HG03457 (cell line): Measurements from ENCODE around the gene ARHGEF3.
"Not testable (repeated sequence)": the region's sequence is repeated elsewhere in the genome, so short reads cannot be mapped to it uniquely, and the experiment has no call there.

Source experiments
- ATAC-seq: cut with Tn5 transposase; IDR thresholded peaks from one replicate; pipeline ENCODE4 v1.9.1; 2021; ENCODE audit warnings: moderate number of reproducible peaks; ENCODE audit not compliant: unreplicated experiment

Gene ARHGEF3

GRCh38 chr3:56742887-56743286 lies 58.9 kb downstream of the ARHGEF3 start:
- ATAC-seq: no peak

- ATAC-seq: no peak
Measured at GRCh38 chr3:56739036-56739435, 62.7 kb downstream of the ARHGEF3 start.

DNA sequence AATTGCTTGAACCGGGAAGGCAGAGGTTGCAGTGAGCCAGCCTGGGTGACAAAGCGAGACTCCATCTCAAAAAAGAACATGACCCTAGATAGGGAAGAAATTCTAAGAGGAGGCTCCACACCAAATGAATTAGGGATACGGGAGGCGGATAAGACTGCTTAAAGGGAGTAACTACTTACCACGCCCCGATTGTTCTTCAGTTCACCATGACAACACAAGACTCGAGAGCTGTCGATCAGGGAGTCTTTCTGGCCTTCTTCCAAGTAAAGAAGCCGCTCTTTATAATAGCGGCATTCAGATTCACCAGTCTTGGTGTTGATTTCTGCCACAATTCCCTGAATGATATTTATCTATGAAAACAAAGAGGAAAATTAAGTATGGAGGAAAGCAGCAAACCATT lies 64.7 kb downstream of the ARHGEF3 start:
- ATAC-seq: no peak

DNA sequence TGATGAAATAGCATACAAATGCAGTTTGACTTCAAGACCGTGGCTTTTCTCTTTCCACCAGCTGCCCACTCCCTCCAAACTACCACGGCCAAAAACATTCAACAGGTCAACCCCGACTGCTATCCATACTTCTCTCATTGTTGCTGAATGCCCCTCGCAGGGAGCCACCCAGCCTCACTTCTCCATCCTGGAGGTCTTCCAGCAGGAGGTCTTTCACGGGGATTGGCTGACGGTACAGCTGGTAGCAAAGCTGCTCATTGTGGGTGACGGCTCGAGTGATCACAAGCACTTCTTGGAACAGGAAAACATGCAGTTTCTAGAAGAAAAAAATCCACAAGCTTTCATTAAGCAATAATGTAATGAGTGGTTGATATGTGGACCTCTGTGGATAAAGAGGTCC lies 69.6 kb downstream of the ARHGEF3 start:
- no peak for ATAC-seq

DNA sequence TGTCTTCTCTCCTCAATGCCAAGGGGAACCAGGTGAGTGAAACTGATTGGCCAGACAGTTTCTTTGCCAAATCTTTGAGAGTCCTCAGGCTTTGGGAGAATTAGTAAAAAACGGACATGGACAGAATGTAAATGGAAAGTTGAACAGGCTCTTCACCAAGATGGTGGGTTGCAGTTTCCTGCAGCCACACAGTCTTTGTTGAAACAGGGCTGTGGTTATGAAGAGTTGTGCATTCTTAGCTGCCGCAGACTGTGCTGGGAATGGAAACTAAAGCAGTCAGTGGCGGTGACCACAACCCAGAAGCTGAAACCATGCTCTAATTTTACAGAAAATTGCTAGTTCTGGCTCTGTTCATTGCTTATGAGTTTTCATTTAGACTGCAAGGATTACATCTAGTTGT lies 76.6 kb downstream of the ARHGEF3 start:
- peak; percentile 96 for ATAC-seq

GRCh38 chr3:56724676-56725075 lies 77.1 kb downstream of the ARHGEF3 start:
- ATAC-seq: no peak

DNA sequence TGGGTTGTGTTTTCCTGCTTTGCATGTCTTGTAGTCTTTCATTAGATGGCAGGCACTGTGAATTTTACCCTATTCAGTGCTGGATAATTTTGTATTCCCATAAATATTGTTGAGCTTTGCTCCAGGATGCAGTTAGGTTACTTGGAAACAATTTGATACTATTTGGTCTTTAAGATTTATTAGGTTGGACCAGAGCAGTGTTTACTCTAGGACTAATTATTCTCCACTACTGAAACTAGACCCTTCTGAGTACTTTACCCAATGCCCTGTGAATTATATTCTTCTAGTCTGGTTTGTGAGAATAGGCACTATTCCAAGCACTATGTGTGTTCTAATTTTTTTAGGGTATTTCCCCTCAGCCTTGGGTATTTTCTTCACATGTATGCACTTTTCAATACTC lies 80.9 kb downstream of the ARHGEF3 start:
- ATAC-seq: no peak

GRCh38 chr3:56718809-56719208 lies 82.9 kb downstream of the ARHGEF3 start:
- ATAC-seq: not testable (repeated sequence)

DNA sequence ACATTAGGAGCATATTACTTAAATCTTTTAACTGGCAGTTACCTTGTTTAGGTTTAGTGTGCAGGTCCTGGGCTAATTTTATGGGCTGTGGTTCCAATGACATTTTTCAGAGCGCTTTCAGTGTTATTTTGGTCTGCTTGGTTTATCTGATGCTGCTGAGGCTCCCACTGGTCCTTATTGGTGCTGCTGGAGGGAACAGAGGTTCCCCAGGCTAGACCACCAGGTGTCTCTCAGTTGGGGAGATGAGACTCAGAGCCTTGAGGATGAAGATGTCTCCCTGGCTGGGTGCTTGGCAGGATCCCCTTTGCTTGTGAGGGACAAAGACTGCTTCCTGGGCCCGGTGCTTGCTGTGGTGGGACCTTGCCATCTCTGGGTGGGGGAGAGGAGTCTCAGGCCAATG lies 90.4 kb downstream of the ARHGEF3 start:
- ATAC-seq: no peak

- not testable (repeated sequence) for ATAC-seq
Measured at GRCh38 chr3:56707412-56707811, 94.3 kb downstream of the ARHGEF3 start.

DNA sequence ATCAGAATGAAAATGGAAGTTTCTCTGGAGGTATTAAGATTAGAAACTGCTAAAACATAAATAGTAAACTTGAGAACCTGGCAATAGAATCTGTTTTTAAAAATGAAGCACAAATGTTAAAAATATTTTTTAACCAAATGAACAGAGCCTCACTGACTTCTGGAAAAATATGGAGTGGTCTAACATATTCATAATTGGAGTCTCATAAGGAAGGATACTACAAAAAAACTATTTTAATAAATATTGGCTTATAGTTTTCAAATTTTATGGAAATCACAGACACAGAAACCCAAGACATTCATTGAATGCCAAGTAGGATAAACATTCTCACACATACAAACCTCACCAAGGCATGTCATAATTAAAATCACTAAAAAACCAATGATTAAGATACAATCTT lies 95.1 kb downstream of the ARHGEF3 start:
- no peak for ATAC-seq

GRCh38 chr3:56704706-56705105 lies 97.0 kb downstream of the ARHGEF3 start:
- ATAC-seq: no peak

- ATAC-seq: no peak
Measured at GRCh38 chr3:56702490-56703315, 99.0 kb downstream of the ARHGEF3 start.

DNA sequence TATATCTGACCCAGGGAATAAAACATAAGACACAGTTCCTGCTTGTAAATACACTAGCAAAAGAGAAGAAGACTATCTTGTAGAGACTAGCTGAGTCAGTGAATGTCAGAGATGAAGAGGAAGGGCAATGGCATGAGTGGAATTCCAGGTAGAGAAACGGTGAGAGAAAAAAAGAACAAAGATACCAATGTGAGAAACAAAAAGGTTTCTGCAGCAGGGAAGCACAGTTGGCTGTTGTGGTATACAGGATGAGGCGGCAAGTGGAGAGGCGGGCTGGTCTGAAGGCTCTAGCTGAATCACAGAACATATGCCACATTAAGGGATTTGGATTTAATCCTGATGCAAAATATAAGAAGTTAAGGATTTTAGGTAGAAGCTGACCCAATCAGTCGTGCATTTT lies 101.6 kb downstream of the ARHGEF3 start:
- no peak for ATAC-seq

- ATAC-seq: no peak
Measured at GRCh38 chr3:56694867-56695683, 106.7 kb downstream of the ARHGEF3 start.

- ATAC-seq: no peak
Measured at GRCh38 chr3:56693750-56694149, 108.0 kb downstream of the ARHGEF3 start.

- ATAC-seq: not testable (repeated sequence)
Measured at GRCh38 chr3:56692520-56693433, 109.0 kb downstream of the ARHGEF3 start.

- ATAC-seq: not testable (repeated sequence)
Measured at GRCh38 chr3:56692001-56692365, 109.8 kb downstream of the ARHGEF3 start.

DNA sequence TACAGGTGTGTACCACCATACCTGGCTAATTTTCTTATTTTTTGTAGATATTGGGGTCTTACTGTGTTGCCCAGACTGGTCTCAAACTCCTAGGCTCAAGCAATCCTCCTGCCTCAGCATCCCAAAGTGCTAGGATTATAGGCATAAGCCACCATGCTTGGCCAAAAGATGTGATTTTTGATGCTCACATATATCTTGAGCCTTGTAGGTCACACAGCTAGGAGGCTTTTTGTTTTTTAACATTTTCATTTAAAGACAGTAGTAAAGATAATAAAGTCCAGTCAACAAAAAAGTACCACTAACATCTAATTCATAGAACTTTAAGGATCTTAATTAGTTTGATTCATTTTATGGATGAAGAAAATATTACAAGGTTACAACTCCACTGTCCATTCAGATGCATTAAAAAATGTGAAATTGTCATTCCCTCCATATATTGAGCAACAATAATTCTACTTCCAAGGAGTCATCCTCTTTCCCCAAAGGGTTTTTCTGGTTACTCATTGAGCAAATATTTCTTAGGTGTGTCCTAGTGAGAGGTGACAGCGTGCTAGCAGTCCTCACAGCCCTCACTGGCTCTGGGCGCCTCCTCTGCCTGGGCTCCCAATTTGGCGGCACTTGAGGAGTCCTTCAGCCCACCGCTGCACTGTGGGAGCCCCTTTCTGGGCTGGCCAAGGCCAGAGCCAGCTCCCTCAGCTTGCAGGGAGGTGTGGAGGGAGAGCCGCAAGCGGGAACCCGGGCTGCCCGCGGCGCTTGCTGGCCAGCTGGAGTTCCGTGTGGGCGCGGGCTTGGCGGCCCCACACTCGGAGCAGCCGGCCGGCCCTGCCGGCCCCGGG lies 110.4 kb downstream of the ARHGEF3 start:
- ATAC-seq: no peak

DNA sequence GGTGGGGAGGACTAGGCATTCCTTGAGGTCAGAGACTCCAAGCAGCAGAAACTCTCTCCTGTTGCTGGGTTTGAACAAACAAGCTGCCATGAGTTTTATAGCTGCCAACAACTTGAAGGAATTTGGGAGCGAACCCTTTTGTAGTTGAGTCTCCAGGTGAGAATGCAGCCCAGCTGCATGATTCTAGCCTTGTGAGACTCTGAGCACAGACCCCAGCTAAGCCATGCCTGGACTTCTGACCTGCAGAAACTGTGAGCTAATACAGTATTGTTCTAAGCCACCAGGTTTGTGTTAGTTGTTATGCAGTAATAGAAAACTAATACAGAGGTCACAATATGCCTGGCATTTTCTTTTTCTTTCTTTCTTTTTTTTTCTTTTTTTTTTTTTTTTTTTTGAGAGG lies 112.4 kb downstream of the ARHGEF3 start:
- no peak for ATAC-seq
